ENCODE data around the gene TMEM163. TPM values are rescaled to one million over a fixed set of nuclear protein-coding genes. Genes with fewer than 3 reads are reported as not detected.
"Not testable (repeated sequence)": the region's sequence is repeated elsewhere in the genome, so short reads cannot be mapped to it uniquely, and the experiment has no call there.

Gene TMEM163
- total RNA-seq, 2 donors from 2014 or later: 0.16 TPM; not detected in 1

DNA sequence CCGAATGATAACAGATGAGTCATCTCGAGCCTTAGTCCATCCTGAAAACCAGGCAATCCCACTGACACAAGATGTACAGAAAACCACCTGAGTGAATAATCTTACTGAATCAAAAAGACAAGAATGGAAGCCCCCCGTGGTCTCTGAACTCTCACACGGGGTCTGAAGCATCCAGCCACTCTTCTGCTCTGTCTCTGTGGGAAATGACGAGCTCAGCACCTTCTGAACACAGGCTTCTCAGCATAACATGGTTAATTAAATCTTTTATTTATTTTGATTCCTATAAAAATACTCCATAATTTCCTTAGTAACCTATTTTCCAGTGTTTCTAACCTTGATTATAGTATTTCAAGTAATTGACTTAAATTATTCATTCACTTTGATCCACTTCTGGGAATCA is 203.7 kb downstream of the TMEM163 start:
- ATAC-seq (no peak), DNase-seq (ENCODE audit: low spot score in 2 of 2) (no peak)
- Mint-ChIP-seq H3K27ac (no peak overlapping the region), H3K9me3 (no peaks in the 10 kb centered on the region), H3K36me3 (no peaks in the 10 kb centered on the region)

DNA sequence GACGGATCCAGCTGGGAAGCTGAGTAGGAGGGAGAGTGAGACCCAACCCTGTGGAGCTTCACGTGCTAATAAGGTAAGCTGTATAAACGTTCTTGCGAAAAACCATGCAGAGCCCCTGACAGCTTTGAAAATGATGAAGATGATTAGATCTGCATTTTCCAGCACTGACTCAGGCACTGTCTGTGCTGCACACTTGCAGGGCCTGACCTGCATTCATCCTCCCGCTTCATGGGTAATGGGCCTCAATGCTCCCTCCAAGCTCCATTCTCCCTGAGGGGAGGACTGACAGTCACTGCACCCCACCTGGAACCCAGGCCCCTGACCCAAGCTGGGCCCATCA is 205.4 kb downstream of the TMEM163 start:
- ATAC-seq (no peak), DNase-seq (ENCODE audit: low spot score in 2 of 2) (no peak)
- Mint-ChIP-seq H3K36me3 (no peaks in the 10 kb centered on the region), H3K9me3 (no peaks in the 10 kb centered on the region), H3K27ac (no peak overlapping the region)

DNA sequence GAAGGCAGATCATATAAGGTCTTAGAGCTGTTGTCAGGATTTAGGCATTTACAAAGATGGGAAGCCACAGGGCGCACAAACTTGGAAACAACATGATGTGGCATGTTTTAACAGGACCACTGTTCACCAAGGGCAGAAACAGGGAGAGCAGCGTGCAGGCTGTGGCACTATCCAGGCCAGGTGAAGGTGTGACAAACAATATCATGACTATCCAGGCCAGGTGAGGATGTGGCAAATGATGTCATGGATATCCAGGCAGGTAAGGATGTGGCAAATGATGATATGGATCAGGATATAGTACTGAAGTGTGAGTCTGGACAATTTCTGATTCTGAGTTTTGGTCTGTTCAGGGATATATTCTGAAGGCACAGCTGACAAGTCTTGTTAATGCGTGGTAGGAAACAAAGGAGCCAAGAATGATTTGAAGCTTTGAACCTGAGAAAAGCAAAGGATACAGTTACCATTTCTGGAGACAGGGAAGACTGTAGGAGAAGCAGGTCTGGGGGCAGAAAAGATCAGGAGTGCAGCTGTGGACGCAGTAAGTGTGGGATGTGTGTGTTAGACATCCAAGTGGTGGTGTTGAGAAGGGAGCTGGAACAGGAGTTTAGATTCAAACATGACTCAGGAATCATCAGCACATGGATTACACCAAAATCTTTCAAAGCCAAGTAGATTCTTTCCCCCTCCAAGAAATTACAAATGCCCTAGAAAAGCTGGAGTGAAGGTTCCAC is 205.9 kb downstream of the TMEM163 start:
- no peak for DNase-seq (ENCODE audit: low spot score in 2 of 2)
- Mint-ChIP-seq H3K36me3 (no peaks in the 10 kb centered on the region), H3K27ac (no peak overlapping the region), H3K9me3 (no peaks in the 10 kb centered on the region)
- no peak for ATAC-seq

DNA sequence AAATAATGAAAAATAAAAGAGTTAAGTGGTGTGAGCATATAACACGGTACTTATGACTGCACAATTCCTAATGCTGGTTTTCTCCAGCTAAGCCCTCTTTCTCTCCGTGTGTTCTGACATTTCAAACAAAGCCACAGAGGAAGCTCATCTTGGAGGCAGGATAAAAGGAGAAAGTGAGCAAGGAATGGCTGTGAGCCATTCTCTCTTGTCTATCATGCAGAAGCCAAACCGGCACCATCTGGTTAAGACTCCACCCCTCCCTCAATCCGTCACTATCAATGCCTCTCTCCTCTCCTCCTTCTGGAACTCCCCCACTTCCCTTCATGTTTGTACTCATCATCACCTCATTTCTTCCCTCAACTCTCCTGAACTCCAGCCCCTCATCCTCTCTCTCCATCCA is 210.4 kb downstream of the TMEM163 start:
- DNase-seq (ENCODE audit: low spot score in 2 of 2) (no peak), ATAC-seq (no peak)
- Mint-ChIP-seq H3K36me3 (no peaks in the 10 kb centered on the region), H3K27ac (no peak overlapping the region), H3K9me3 (no peaks in the 10 kb centered on the region)

DNA sequence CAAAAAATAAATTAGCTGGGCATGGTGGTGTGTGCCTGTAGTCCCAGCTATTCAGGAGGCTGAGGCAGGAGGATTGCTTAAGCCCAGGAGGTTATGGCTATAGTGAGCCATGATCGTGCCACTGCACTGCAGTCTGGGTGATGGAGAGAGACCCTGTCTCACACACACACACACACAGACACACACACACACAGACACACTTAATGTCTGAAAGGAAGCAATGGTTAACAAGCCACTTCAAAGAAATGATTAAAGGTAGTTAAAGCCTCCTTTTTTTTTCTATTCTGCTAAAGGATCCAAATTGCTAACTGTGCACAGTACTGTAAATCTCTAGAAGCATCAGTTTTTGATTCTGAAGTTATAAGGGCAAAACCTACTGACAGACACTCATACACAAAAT is 211.1 kb downstream of the TMEM163 start:
- ATAC-seq (no peak), DNase-seq (ENCODE audit: low spot score in 2 of 2) (no peak)
- Mint-ChIP-seq H3K36me3 (no peaks in the 10 kb centered on the region), H3K27ac (no peak overlapping the region), H3K9me3 (no peaks in the 10 kb centered on the region)

DNA sequence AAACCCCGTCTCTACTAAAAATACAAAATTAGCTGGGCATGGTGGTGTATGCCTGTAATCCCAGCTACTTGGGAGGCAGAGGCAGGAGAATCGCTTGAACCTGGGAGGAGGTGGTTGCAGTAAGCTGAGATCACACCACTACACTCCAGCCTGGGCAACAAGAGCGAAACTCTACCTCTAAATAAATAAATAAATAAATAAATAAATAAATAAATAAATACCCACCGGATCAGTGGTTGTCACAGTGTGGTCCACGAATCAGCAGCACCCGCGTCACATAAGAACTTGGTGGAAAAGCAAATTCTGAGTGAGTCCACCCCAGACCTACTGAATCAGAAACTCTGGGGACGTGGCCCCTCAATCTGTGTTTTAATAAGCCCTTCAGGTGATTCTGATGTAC is 211.6 kb downstream of the TMEM163 start:
- not testable (repeated sequence) for H3K27ac Mint-ChIP-seq; DNase-seq (ENCODE audit: low spot score in 2 of 2); H3K9me3 Mint-ChIP-seq; ATAC-seq; H3K36me3 Mint-ChIP-seq

DNA sequence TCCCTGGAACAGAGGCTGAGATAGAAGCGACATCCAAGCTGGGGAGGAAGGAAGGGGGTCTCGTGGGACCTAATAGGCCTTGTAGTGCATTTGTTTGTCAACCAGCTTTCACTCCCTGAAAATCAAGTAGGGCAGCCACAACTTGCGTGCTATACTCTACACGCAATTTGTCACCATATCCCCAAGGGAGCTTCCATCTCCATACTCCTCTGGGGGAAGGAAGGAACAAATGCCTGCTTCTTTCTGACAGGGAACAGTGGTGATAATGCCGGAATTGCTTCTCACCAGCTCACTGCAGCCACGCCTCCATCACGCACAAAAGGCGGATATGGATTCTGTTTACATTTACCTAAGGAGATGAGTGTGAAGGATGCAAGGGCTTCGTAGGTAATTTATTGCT is 213.4 kb downstream of the TMEM163 start:
- DNase-seq (ENCODE audit: low spot score in 2 of 2) (no peak), ATAC-seq (no peak)
- Mint-ChIP-seq H3K27ac (no peak overlapping the region), H3K9me3 (no peaks in the 10 kb centered on the region), H3K36me3 (no peaks in the 10 kb centered on the region)

DNA sequence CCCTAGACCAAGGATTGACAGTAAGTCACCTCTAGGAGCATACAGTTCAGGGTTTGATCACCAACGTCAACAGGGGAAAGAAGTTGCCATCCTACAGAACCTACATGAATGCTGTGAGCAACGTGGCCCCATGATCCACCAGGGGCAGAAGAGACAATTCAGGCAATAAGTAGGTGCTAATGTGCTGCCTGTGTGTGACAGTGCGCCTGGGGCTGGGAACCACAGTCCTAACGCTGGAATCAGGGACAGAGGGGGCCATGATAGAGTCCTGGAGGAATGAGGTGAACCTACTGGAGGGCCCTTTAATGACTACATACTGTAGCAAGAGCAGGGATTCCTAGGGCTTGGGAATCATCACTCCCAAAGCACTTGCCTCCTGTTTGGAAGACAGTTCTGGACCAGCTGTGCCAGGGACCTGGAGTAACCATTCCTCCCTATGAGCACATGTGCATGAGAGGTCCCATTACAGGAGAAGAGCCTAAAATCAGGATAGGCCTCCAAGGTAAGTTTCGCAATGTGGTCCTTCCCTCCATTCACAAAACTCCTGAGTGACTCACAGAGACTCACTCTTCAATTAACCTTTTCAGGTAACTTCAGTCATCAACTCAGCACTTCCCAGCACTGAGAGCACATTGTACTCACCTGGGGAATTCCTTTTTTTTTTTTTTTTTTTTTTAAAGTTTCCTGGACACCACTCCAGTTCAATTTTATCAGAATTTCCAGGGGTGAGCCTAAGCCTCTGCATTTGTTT is 214.0 kb downstream of the TMEM163 start:
- no peaks in the 10 kb centered on the region for H3K9me3 Mint-ChIP-seq
- no peaks in the 10 kb centered on the region for H3K36me3 Mint-ChIP-seq
- ATAC-seq (no peak), DNase-seq (ENCODE audit: low spot score in 2 of 2) (no peak)
- no peak overlapping the region for H3K27ac Mint-ChIP-seq

DNA sequence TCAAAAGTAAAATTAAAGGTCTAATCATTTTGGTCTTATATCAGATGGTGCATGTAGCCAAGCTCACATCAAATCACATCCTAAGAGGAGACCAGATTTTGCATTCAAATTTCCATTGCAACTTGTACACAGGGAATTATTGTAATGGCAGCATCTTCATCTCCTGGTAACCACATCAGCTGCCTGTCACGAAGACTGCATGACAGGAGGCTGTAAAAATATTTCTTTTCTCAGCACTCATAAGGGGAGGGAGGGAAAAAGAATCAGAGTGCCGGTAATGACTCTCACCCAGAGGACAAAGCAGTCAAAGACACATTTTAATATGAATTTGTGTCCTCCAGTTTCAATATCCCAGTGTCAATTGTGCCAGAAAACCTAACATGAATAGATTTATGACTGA is 216.7 kb downstream of the TMEM163 start:
- ATAC-seq (no peak), DNase-seq (ENCODE audit: low spot score in 2 of 2) (no peak)
- Mint-ChIP-seq H3K36me3 (no peaks in the 10 kb centered on the region), H3K9me3 (no peaks in the 10 kb centered on the region), H3K27ac (no peak overlapping the region)

DNA sequence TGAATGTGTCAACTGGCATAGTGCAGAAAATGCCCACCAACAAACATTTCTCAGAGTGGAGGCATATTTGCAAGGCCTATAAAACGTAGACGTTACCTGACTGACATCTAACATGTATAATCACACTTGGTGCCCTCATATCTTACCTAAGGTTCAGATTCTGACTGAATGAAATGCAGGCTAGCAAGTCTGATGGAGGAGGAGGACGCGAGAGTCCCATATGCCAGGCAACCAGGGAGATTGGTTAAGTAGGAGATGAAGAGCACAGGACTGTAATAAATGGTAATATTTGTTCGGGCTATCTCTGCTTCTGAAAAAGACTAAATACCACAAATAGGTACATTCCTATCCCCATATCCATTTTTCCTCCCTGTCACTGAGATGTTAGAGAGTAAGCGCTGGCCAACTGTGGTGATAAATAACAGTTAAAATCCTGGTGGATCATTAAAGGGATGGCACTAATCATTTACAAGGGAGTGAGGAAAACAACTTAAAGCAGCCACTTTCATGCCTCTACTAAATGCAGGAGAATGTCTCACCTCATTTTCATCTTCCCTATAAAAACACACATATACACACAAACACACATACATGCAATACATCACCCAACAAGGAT is 217.2 kb downstream of the TMEM163 start:
- ATAC-seq: no peak
- DNase-seq (ENCODE audit: low spot score in 2 of 2): no peak
- H3K36me3 Mint-ChIP-seq: no peaks in the 10 kb centered on the region
- no peaks in the 10 kb centered on the region for H3K9me3 Mint-ChIP-seq
- no peak overlapping the region for H3K27ac Mint-ChIP-seq

DNA sequence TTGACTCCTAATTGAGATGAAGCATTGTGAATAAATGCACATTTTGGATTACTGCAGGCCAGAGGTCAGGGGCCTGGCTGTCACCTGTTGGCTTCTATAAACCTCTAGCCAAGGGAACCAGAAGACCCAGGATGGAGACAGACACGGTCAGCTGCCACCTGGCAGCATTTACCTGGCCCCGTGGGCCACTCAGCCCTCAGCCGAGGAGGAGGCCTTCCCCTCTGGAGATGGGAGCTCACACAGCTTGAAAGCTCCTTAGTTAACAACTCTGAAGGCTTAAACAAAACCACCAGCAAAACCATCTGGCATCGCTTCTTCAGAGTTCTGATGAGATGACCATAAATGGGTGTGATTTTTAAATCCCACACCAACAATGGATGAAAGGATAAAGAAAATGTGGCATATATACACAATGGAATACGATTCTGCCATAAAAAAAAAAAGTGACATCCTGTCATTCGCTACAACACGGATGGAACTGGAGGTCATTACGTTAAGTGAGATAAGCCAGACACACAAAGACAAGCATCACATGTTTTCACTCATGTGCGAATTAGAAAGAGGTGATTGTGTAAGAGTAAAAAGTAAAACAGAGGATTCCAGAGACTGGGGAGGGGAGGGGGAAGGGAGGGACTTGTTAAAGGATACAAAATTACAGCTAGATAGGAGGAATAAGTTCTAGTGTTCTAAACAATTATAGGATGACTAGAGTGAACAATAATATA is 218.4 kb downstream of the TMEM163 start:
- Mint-ChIP-seq H3K9me3 (no peaks in the 10 kb centered on the region), H3K36me3 (no peaks in the 10 kb centered on the region), H3K27ac (no peak overlapping the region)
- DNase-seq (ENCODE audit: low spot score in 2 of 2) (no peak), ATAC-seq (no peak)

DNA sequence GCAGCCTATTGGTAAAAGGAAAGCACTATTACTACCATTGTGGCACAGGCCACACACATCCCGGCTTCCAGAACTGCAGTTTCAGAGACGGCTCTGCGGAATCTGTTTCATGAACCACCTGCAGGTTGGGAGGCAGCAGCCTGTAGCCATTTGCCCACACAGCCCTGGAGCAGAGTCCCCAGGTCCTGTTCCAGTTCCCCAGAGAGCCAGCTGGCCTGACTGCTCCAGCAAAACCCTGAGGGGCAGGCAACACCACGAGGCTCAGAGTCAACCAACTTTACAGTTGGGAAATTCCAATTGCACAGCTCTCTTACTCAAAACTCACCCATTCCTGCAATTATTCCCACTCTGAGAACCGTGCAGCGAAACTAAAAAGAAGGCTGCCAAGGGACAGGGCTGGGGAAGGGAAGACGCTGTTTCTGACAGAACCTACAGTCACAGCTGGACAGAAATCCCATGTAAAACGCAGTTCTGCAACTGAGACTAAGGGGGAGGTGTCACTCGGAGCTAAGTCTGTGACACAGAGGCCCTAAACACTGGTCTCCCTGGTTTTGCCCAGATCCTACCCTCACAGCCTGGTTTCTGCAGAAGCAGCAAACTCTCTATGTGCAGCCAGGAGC is 219.4 kb downstream of the TMEM163 start:
- Mint-ChIP-seq H3K9me3 (no peaks in the 10 kb centered on the region), H3K27ac (no peak overlapping the region), H3K36me3 (no peaks in the 10 kb centered on the region)
- ATAC-seq (no peak), DNase-seq (ENCODE audit: low spot score in 2 of 2) (no peak)

DNA sequence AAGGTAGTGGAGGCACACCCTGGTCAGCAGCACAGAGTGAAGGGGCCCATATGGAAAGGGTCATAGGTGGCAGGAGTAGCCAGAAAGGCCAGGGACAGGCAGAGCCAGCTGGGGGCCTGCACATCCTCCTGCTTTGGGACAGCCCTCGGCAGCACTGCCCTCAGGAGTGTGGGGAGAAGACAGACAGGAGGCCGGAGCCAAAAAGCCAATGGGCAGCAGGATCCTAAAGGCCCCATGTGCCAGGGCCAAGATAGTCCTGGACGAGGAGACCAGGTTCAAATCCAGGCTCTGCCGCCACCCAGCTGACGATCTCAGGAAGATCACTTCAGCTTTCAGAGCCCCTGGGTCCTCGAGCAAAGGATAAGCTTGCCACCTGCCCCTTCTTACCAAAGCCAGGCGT is 220.1 kb downstream of the TMEM163 start:
- Mint-ChIP-seq H3K27ac (no peak overlapping the region), H3K9me3 (no peaks in the 10 kb centered on the region), H3K36me3 (no peaks in the 10 kb centered on the region)
- ATAC-seq (no peak), DNase-seq (ENCODE audit: low spot score in 2 of 2) (no peak)

DNA sequence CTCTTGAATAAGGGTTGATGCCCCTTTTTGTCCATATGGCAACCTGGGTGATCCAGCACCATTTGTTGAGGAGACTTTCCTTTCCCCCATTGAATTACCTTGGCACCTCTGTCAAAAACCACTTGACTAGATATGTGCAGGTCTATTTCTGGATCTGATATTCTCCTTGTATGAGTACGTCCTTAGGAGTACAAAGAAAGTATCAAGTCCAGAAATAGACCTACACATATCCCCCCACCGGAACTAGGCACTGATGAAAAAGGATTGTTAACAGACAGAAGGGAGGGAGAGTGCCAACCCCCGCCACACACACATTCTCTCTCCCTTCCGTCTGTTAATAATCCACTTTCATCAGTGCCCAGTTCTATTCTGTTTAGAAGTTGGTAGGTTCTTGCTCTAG is 225.0 kb downstream of the TMEM163 start:
- Mint-ChIP-seq H3K27ac (no peak overlapping the region), H3K36me3 (no peaks in the 10 kb centered on the region), H3K9me3 (no peaks in the 10 kb centered on the region)
- DNase-seq (ENCODE audit: low spot score in 2 of 2) (no peak), ATAC-seq (no peak)

DNA sequence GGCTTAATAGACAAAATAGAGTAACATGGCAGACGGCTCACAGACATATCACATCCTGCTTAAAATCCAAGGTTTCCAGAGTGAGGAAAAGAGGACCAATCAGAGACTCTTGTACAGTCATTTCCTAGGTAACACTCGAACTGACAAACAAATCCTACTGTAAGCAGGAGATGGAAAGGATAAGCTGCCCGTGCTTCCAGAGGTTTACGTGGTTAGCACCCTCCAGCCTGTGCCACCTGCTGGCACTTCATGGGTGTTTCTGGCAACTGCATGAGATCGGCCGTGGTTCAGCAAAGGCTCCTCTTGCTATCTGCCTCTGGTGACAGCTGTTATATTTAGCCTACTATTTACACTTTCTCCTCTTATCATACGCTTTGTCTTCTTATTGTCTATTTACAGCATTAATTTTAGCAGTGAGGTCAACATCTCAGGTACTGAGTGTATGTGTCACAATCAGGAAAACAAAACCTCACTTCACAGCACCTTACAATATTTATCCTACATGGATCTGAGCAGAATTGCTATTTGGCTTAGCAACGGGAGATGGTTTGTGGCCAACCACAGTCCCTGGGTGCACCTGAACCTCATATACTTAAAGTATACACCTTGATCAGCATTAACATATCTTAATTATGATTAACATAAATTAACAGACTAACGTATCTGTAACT is 226.9 kb downstream of the TMEM163 start:
- ATAC-seq: no peak
- H3K27ac Mint-ChIP-seq: no peak overlapping the region

DNA sequence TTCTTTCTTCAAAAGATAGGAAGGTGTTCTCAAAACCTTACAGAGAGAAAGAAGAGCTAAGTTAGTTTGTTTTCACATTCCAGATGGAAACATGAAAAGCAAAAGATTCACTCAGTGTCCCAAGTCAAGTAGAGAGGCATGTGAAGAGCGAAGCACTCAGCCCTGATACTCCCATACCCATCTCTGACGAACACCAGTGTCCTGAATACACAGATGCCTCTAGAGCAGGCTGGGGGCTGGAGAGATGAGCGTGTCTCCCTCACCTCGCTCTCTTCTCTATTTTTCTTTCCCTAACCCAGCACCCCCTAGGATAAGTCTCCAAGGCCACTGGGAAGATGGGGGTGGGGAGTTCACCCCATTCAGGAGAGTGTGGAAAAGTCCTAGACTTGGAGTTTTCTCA is 227.8 kb downstream of the TMEM163 start:
- Mint-ChIP-seq H3K36me3 (no peaks in the 10 kb centered on the region), H3K27ac (no peak overlapping the region), H3K9me3 (no peaks in the 10 kb centered on the region)
- DNase-seq (ENCODE audit: low spot score in 2 of 2) (no peak), ATAC-seq (no peak)

More for the DNA sequence above, 226.9 kb downstream of the TMEM163 start:
- Mint-ChIP-seq H3K36me3 (no peaks in the 10 kb centered on the region), H3K9me3 (no peaks in the 10 kb centered on the region)
- DNase-seq (ENCODE audit: low spot score in 2 of 2): no peak
